ENCODE measurements around the gene EFCAB13.

Gene EFCAB13

GRCh38 chr17:47280072-47280811 lies 43.5 kb upstream of the EFCAB13 start:
- H3K4me3 ChIP-seq (ENCODE audit: low read length): no peak overlapping the region
- H3K36me3 ChIP-seq (replicated peaks; ENCODE audit: insufficient read depth, low read length): no peaks in the 10 kb centered on the region
- H3K4me2 ChIP-seq (ENCODE audit: low read depth, low read length): peak overlapping the region; percentile 67
- H4K20me1 ChIP-seq (ENCODE audit: insufficient read depth, low read length): no peaks in the 10 kb centered on the region
- no peaks in the 10 kb centered on the region for H3K79me2 ChIP-seq (ENCODE audit: low read length)
- DNase-seq: no peak
- peaks cover 22% of the 10 kb centered on the region for H3K4me1 ChIP-seq (ENCODE audit: low read length)
- H2AFZ ChIP-seq (ENCODE audit: low read length): peak overlapping the region; percentile 40
- no peak overlapping the region; the same call in 1 of the 2 replicates for H3K9ac ChIP-seq (ENCODE audit: low read length)
- H3K27me3 ChIP-seq (replicated peaks; ENCODE audit: insufficient read depth, low read length): no peaks in the 10 kb centered on the region
- H3K9me3 ChIP-seq (replicated peaks; ENCODE audit: insufficient read depth, low read length): no peaks in the 10 kb centered on the region
- no peaks in the 10 kb centered on the region for H3K9me2 ChIP-seq (replicated peaks; ENCODE audit: insufficient read depth, low read length)
- peak overlapping the region; percentile 77; the same call in 1 of the 2 replicates for H3K27ac ChIP-seq (ENCODE audit: low read length)
- TF ChIP-seq, protein P1, sequence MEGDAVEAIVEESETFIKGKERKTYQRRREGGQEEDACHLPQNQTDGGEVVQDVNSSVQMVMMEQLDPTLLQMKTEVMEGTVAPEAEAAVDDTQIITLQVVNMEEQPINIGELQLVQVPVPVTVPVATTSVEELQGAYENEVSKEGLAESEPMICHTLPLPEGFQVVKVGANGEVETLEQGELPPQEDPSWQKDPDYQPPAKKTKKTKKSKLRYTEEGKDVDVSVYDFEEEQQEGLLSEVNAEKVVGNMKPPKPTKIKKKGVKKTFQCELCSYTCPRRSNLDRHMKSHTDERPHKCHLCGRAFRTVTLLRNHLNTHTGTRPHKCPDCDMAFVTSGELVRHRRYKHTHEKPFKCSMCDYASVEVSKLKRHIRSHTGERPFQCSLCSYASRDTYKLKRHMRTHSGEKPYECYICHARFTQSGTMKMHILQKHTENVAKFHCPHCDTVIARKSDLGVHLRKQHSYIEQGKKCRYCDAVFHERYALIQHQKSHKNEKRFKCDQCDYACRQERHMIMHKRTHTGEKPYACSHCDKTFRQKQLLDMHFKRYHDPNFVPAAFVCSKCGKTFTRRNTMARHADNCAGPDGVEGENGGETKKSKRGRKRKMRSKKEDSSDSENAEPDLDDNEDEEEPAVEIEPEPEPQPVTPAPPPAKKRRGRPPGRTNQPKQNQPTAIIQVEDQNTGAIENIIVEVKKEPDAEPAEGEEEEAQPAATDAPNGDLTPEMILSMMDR (IDR thresholded peaks at IDR 0.05; ENCODE audit: low read length): no peak
- TF ChIP-seq EZH2 (optimal IDR thresholded peaks at IDR 0.05; ENCODE audit: low read depth, low read length): no peak
- no peak for TF ChIP-seq EZH2phosphoT487 (IDR thresholded peaks at IDR 0.05; ENCODE audit: low read length)
- H3F3A ChIP-seq (ENCODE audit: insufficient read depth, low read length): peaks cover 13% of the 10 kb centered on the region

DNA sequence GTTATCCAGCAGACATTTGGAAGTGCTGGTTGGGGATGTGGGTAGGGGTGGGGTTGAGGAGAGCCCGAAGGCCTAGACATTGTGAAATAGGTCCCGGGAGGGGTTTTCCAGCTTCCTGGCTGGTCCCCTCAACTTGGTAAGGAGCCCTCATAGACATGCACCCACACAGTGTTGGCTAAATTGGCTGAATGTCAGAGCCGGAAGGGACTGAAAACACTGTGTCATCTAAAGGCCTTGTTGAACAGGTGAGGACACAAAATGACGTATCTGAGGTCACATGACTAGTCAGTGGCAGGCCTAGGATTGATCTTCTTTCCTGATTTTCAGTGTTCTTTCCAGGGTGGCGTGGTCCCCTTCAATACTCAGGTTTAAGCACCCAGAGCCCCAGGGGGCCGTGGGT lies 42.5 kb upstream of the EFCAB13 start:
- Histone ChIP-seq H3K27me3 (replicated peaks; ENCODE audit: insufficient read depth, low read length) (no peaks in the 10 kb centered on the region), H3K9me2 (replicated peaks; ENCODE audit: insufficient read depth, low read length) (no peaks in the 10 kb centered on the region), H3K4me2 (ENCODE audit: low read depth, low read length) (no peak overlapping the region), H3K4me3 (ENCODE audit: low read length) (no peak overlapping the region), H3K79me2 (ENCODE audit: low read length) (no peaks in the 10 kb centered on the region), H3F3A (ENCODE audit: insufficient read depth, low read length) (peaks cover 13% of the 10 kb centered on the region), H3K36me3 (replicated peaks; ENCODE audit: insufficient read depth, low read length) (no peaks in the 10 kb centered on the region), H3K9me3 (replicated peaks; ENCODE audit: insufficient read depth, low read length) (no peaks in the 10 kb centered on the region), H3K9ac (ENCODE audit: low read length) (no peak overlapping the region), H4K20me1 (ENCODE audit: insufficient read depth, low read length) (no peaks in the 10 kb centered on the region), H3K4me1 (ENCODE audit: low read length) (peaks cover 23% of the 10 kb centered on the region), H3K27ac (ENCODE audit: low read length) (no peak overlapping the region), H2AFZ (ENCODE audit: low read length) (no peak overlapping the region)
- TF ChIP-seq EZH2phosphoT487 (IDR thresholded peaks at IDR 0.05; ENCODE audit: low read length) (no peak), EZH2 (optimal IDR thresholded peaks at IDR 0.05; ENCODE audit: low read depth, low read length) (no peak)
- TF ChIP-seq, protein P1 (IDR thresholded peaks at IDR 0.05; ENCODE audit: low read length): no peak
- no peak for DNase-seq

- no peaks in the 10 kb centered on the region for H3K36me3 ChIP-seq (replicated peaks; ENCODE audit: insufficient read depth, low read length)
- DNase-seq: no peak
- H3K4me1 ChIP-seq (ENCODE audit: low read length): peaks cover 7% of the 10 kb centered on the region
- H3K27ac ChIP-seq (ENCODE audit: low read length): no peak overlapping the region
- H3K9me2 ChIP-seq (replicated peaks; ENCODE audit: insufficient read depth, low read length): no peaks in the 10 kb centered on the region
- no peak overlapping the region for H3K4me2 ChIP-seq (ENCODE audit: low read depth, low read length)
- TF ChIP-seq, protein P1 (IDR thresholded peaks at IDR 0.05; ENCODE audit: low read length): no peak
- no peak for TF ChIP-seq EZH2 (optimal IDR thresholded peaks at IDR 0.05; ENCODE audit: low read depth, low read length)
- no peak for TF ChIP-seq EZH2phosphoT487 (IDR thresholded peaks at IDR 0.05; ENCODE audit: low read length)
- no peaks in the 10 kb centered on the region for H3K79me2 ChIP-seq (ENCODE audit: low read length)
- H3F3A ChIP-seq (ENCODE audit: insufficient read depth, low read length): no peaks in the 10 kb centered on the region
- H3K9me3 ChIP-seq (replicated peaks; ENCODE audit: insufficient read depth, low read length): no peaks in the 10 kb centered on the region
- no peaks in the 10 kb centered on the region for H3K27me3 ChIP-seq (replicated peaks; ENCODE audit: insufficient read depth, low read length)
- H4K20me1 ChIP-seq (ENCODE audit: insufficient read depth, low read length): no peaks in the 10 kb centered on the region
- no peak overlapping the region for H2AFZ ChIP-seq (ENCODE audit: low read length)
- H3K4me3 ChIP-seq (ENCODE audit: low read length): no peak overlapping the region
- H3K9ac ChIP-seq (ENCODE audit: low read length): no peak overlapping the region
Observed at GRCh38 chr17:47285003-47285402, 38.8 kb upstream of the EFCAB13 start.

Measured in MM.1S (cell line).